Calu3 (cell line): ENCODE results near the gene LSP1. TPM values are rescaled to one million over a fixed set of nuclear protein-coding genes. Genes with fewer than 3 reads are reported as not detected.

Source experiments
- BruUV-seq: library from RNA; stranded (reverse); fragments of 400-500 nt; replicated peaks from 2 replicates; lab custom pipeline; 2021; lab: Mats Ljungman, UMichigan
- CTCF ChIA-PET: fragments of 300-600 bp; sonication (Branson Sonifier 250); formaldehyde crosslinking; loops from one replicate; lab custom pipeline; 2022; ENCODE audit warnings: antibody characterized with exemption; lab: Charles Lee
- DNase-seq: peaks from one replicate; pipeline ENCODE4 v3.0.0; 2022
- H3K27ac Mint-ChIP-seq: one replicate; pipeline ENCODE4 v1.8.0; 2022; ENCODE audit warnings: mixed read lengths; ENCODE audit not compliant: unreplicated experiment
- H3K27me3 Mint-ChIP-seq: one replicate; pipeline ENCODE4 v1.8.0; 2022; ENCODE audit warnings: mixed read lengths; ENCODE audit not compliant: unreplicated experiment
- H3K36me3 Mint-ChIP-seq: one replicate; pipeline ENCODE4 v1.8.0; 2022; ENCODE audit warnings: mild to moderate bottlenecking, moderate library complexity, mixed read lengths; ENCODE audit not compliant: insufficient read depth, unreplicated experiment
- H3K4me1 Mint-ChIP-seq: one replicate; pipeline ENCODE4 v1.8.0; 2022; ENCODE audit warnings: mild to moderate bottlenecking, low read depth, mixed read lengths; ENCODE audit not compliant: unreplicated experiment
- H3K4me3 Mint-ChIP-seq: one replicate; pipeline ENCODE4 v1.8.0; 2022; ENCODE audit warnings: mild to moderate bottlenecking, low read depth, moderate library complexity, mixed read lengths; ENCODE audit not compliant: unreplicated experiment
- H3K9me3 Mint-ChIP-seq: one replicate; pipeline ENCODE4 v1.8.0; 2022; ENCODE audit warnings: low read depth, mixed read lengths; ENCODE audit not compliant: unreplicated experiment
- intact Hi-C: fragments of 100-400 bp; cut with micrococcal nuclease; formaldehyde crosslinking; loops from one replicate; pipeline ENCODE4 v1.10.0; 2022; ENCODE audit not compliant: unreplicated experiment
- total RNA-seq: library from RNA; stranded (reverse); gene quantifications from 2 replicates; pipeline ENCODE4 v1.2.3, GENCODE V29; 2022
- TF ChIP-seq, protein P1 (sequence below): fragments of 200-600 bp; IDR thresholded peaks from one replicate; pipeline ENCODE4 v1.8.0; 2022; ENCODE audit warnings: antibody characterized with exemption; ENCODE audit not compliant: unreplicated experiment

Gene LSP1
- total RNA-seq, 1 experiment from 2014 or later: not detected

DNA sequence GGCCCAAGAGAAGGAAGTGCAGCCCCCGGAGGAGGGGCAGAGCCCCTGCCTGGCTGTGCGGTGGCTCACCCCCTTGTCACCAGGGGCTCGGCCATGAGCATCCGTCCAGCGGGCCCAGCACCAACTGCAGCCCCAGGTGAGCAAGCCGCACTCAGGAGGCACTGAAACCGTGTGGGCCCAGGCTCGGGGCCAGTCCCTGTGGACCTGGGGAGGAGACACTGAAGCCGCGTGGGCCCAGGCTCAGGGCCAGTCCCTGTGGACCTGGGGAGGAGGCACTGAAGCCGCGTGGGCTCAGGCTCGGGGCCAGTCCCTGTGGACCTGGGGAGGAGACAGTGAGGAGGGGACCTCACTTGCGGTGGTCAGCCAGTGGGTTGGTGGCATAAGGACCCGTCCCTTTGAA, 13.9 kb downstream of the LSP1 start:
- TF ChIP-seq, protein P1, sequence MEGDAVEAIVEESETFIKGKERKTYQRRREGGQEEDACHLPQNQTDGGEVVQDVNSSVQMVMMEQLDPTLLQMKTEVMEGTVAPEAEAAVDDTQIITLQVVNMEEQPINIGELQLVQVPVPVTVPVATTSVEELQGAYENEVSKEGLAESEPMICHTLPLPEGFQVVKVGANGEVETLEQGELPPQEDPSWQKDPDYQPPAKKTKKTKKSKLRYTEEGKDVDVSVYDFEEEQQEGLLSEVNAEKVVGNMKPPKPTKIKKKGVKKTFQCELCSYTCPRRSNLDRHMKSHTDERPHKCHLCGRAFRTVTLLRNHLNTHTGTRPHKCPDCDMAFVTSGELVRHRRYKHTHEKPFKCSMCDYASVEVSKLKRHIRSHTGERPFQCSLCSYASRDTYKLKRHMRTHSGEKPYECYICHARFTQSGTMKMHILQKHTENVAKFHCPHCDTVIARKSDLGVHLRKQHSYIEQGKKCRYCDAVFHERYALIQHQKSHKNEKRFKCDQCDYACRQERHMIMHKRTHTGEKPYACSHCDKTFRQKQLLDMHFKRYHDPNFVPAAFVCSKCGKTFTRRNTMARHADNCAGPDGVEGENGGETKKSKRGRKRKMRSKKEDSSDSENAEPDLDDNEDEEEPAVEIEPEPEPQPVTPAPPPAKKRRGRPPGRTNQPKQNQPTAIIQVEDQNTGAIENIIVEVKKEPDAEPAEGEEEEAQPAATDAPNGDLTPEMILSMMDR: no peak
- Mint-ChIP-seq H3K27ac (no peak overlapping the region), H3K9me3 (no peaks in the 10 kb centered on the region), H3K4me3 (no peak overlapping the region), H3K36me3 (no peaks in the 10 kb centered on the region), H3K27me3 (peaks cover 37% of the 10 kb centered on the region), H3K4me1 (peaks cover 19% of the 10 kb centered on the region)
- intact Hi-C loops: no loop called here
- DNase-seq: no peak
- CTCF ChIA-PET: no interaction called here
- no TSS peak for BruUV-seq

DNA sequence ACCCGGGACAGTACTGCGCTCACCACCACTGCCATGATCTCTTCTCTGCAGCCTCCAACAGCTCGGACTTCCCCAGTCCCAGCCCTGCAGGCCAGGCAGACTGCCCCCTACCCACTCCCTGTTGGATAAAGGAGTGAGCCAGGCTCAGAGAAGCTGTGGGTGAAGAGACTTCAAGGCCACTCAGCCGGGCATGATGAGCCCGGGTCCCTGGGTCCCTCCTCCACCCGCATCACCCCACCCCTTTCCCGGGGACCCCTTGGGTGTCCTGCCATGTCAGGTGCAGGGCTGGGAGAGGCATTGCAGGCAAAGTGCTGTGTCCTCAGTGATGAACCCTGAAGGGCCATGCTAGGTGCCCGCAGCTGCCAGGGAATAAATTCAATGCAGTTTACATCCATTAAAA, 14.5 kb downstream of the LSP1 start:
- peaks cover 43% of the 10 kb centered on the region for H3K27me3 Mint-ChIP-seq
- no peaks in the 10 kb centered on the region for H3K9me3 Mint-ChIP-seq
- no peak overlapping the region for H3K27ac Mint-ChIP-seq
- peaks cover 19% of the 10 kb centered on the region for H3K4me1 Mint-ChIP-seq
- no peak overlapping the region for H3K4me3 Mint-ChIP-seq
- TF ChIP-seq, protein P1: no peak
- CTCF ChIA-PET: interaction anchor here (0.5 kb wide), 1 partner anchor 289 kb away, joined by 3 read pairs; no protein-coding TSS in a partner anchor
- no peak for DNase-seq
- no TSS peak for BruUV-seq
- intact Hi-C loops: no loop called here
- no peaks in the 10 kb centered on the region for H3K36me3 Mint-ChIP-seq

DNA sequence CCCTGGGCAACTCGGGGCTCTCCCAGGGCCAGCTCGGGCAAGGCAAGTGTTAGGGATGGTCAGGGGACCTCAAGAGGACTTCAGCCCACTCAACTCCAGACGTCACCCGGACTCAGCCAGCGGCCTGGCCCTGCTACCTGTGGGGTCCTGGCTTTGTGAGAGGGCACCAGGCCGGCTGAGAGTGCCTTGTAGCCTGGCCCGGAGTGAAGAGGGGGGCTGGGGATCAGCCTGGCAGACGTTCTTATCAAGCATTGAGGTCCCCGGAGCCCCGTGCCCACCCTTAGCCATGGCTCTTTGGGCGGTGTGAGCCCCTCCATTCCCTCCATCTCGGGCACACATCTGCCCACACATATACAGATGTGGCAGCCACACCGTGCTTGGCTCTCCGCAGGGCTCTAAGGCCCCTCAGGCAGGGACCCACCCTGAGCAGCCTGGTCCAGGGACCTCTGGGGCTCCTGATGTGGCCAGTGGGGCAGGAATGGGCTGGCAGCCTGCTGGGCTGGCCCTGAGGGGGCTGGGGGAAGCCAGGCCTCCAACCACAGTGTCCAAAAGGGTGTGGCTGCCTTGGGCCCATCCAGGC, 15.3 kb downstream of the LSP1 start:
- Mint-ChIP-seq H3K4me3 (no peak overlapping the region), H3K4me1 (peaks cover 14% of the 10 kb centered on the region), H3K9me3 (no peaks in the 10 kb centered on the region), H3K27ac (no peak overlapping the region), H3K36me3 (no peaks in the 10 kb centered on the region), H3K27me3 (peaks cover 50% of the 10 kb centered on the region)
- intact Hi-C loops: no loop called here
- DNase-seq: no peak
- TF ChIP-seq, protein P1: no peak
- CTCF ChIA-PET: no interaction called here
- BruUV-seq: no TSS peak

DNA sequence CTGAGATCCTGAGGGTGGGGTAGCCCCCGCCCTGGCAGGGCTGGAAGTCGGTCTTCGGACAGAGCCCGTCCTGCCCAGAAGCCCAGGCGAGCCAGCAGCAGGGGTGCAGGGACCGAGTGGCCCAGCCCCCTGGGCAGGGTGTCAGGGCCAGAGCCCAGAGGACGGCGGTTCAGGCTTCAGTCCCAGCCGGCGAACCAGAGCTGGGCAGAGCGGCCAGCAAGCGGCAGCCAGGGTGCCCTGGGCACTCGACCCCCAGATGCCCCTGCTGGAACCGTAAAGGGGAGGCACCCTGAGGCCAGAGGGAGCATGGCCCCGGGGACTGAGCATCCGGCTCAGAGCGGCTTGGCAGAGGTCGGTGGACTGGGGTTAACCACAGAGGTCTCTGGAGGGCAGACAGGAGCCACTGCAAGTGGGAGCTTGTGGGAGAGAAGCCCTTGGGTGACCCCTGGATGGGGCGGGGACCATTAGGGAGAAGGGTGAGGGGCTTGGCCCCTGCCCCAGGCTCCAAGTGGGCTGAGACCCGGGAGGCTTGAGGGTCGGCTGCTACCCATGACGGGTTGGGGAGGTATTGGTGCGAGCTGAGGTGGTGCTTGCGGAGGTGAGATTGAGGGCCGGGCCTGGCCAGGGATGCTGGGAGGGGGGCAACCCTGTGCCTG, 15.9 kb downstream of the LSP1 start:
- DNase-seq: no peak
- no peaks in the 10 kb centered on the region for H3K36me3 Mint-ChIP-seq
- CTCF ChIA-PET: no interaction called here
- no peak overlapping the region for H3K27ac Mint-ChIP-seq
- TF ChIP-seq, protein P1: no peak
- intact Hi-C loops: no loop called here
- H3K27me3 Mint-ChIP-seq: peaks cover 57% of the 10 kb centered on the region
- no peak overlapping the region for H3K4me3 Mint-ChIP-seq
- no peaks in the 10 kb centered on the region for H3K9me3 Mint-ChIP-seq
- H3K4me1 Mint-ChIP-seq: peaks cover 7% of the 10 kb centered on the region
- no TSS peak for BruUV-seq
